Spleen (tissue), 11 donors: Measurements from ENCODE around the gene ACADM. TPM values are rescaled to one million over a fixed set of nuclear protein-coding genes. Genes with fewer than 3 reads are reported as not detected.
A peak's percentile ranks its signal among the peaks of the same experiment; 100 is the strongest.
"Not testable (repeated sequence)": the region's sequence is repeated elsewhere in the genome, so short reads cannot be mapped to it uniquely, and the experiment has no call there.

Experiments used
- DNase-seq: peaks from one replicate; pipeline ENCODE4 v3.0.0-alpha.2; 2020
- H3K27ac ChIP-seq, 8 donors: fragments of 200-600 bp; sonication (generic) in 7 of 8; 1 replicate in 4 of 8; 2 replicates in 4 of 8; pipeline versions ENCODE4 v1.5.0 to v1.8.0; 2016 to 2021; ENCODE audit warnings: inconsistent platforms in 4 of 8, mild to moderate bottlenecking in 4 of 8, moderate library complexity in 1 of 8
- H3K27me3 ChIP-seq, 7 donors: fragments of 200-600 bp; sonication (generic) in 6 of 7; replicated peaks in 1 of 7; 1 replicate in 4 of 7; 2 replicates in 3 of 7; pipeline versions ENCODE4 v1.5.0 to v1.8.0; 2016 to 2021; ENCODE audit warnings: inconsistent platforms in 3 of 7, mild to moderate bottlenecking in 1 of 7
- H3K36me3 ChIP-seq, 6 donors: fragments of 200-600 bp; sonication (generic) in 5 of 6; 1 replicate in 4 of 6; 2 replicates in 2 of 6; pipeline versions ENCODE4 v1.5.0 to v1.8.0; 2016 to 2021; ENCODE audit warnings: inconsistent platforms in 2 of 6
- H3K4me1 ChIP-seq, 6 donors: fragments of 200-600 bp; sonication (generic) in 5 of 6; 1 replicate in 3 of 6; 2 replicates in 3 of 6; pipeline versions ENCODE4 v1.5.0 to v1.8.0; 2016 to 2021; ENCODE audit warnings: inconsistent platforms in 3 of 6
- H3K4me3 ChIP-seq, 8 donors: fragments of 200-600 bp; sonication (generic) in 7 of 8; 1 replicate in 4 of 8; 2 replicates in 4 of 8; pipeline versions ENCODE4 v1.5.0 to v1.8.0; 2016 to 2021; ENCODE audit warnings: inconsistent platforms in 4 of 8, mild to moderate bottlenecking in 4 of 8, moderate library complexity in 2 of 8
- H3K9me3 ChIP-seq, 8 donors: fragments of 200-600 bp; sonication (generic) in 7 of 8; 1 replicate in 4 of 8; 2 replicates in 4 of 8; pipeline versions ENCODE4 v1.5.0 to v1.8.0; 2016 to 2021; ENCODE audit warnings: inconsistent platforms in 4 of 8
- POLR2A ChIP-seq, 3 donors: fragments of 450-650 bp; IDR thresholded peaks; one replicate each; pipeline ENCODE4 v1.5.1; 2017; ENCODE audit warnings: antibody characterized with exemption in 3 of 3, mild to moderate bottlenecking in 1 of 3
- POLR2AphosphoS5 ChIP-seq, 3 donors: sonication (generic); formaldehyde crosslinking; IDR thresholded peaks; one replicate each; pipeline ENCODE4 v1.5.1; 2017; ENCODE audit warnings: antibody characterized with exemption in 3 of 3
- WGBS, 5 donors: extraction: QIAGEN DNeasy Blood & Tissue Kit in 3 of 5; methylation state at CpG; one replicate each; pipeline versions ENCODE4 v1.1.5 to v1.1.7; 2013 to 2018; 5-methylcytosine and 5-hydroxymethylcytosine counted together
- intact Hi-C: fragments of 100-400 bp; cut with DNase I; formaldehyde crosslinking; loops from one replicate; pipeline ENCODE4 v1.15.0; 2023; ENCODE audit warnings: low total_unique reads
- polyA plus RNA-seq, 3 donors: library from polyadenylated mRNA; stranded (reverse); fragments of 200-250 nt; gene quantifications; one replicate each; pipeline ENCODE4 v1.2.1, GENCODE V29; 2013
- total RNA-seq, 7 donors: library from RNA; depleted of rRNA in 3 of 7; stranded (reverse); fragments of >200 nt in 3 of 7; fragmentation: NEBNext Ultra II Directional in 4 of 7; extraction: Animal tissue kit (Norgen Biotek cat#: 25700) in 4 of 7; gene quantifications; one replicate each; pipeline versions ENCODE4 v1.1.0 to v1.2.1, GENCODE V29; 2016 to 2021
- TF ChIP-seq, protein P1 (sequence below), 11 experiments: fragments of 200-600 bp in 7 of 11; fragments of 450-650 bp in 4 of 11; sonication (generic) in 4 of 11; IDR thresholded peaks in 8 of 11; conservative IDR thresholded peaks in 3 of 11; 1 replicate in 7 of 11; 2 replicates in 4 of 11; pipeline versions ENCODE4 v1.4.0 to v1.8.0; 2016 to 2021; ENCODE audit warnings: antibody characterized with exemption in 11 of 11, inconsistent platforms in 4 of 11, mild to moderate bottlenecking in 1 of 11
- donor health status: healthy with polysubstance abuse.
- donor health status: DM: no; HTN: no; CAD: no; lungs with moderate emphysema.
- donor health status: DM: no; HTN: no; CAD: no.
- donor health status: Bipolar disorder and iron deficiency.
- donor health status: healthy.
- donor health status: DM: no; HTN: no; CAD: no.
- donor health status: DM: yes; HTN: yes; CAD: no.

The ACADM gene
- total and polyA plus RNA-seq, 10 donors, result 25.8 to 74.4 (median 51.2) TPM

DNA sequence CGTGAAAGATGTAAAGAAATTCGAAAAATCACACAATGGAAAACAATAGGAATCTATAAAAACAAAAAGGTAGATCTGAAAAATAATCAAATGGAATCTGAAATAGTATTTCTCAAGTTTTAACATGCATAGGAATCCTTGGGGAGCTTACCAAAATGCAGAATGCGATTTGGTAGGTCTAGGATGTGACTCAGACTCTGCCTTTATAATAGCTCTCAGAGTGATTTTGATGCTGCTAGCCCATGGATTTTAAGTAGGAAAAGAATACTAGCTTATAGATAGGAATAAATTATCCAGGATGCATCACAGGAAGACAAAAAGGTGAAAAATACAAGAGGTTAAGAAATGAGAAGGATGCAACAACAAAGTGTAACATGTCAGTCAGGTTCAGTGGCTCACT, 47.5 kb downstream of the ACADM start:
- 78 to 88% (median 81%) methylated on average over 3 of the region's 3 CpGs for WGBS, 5 donors
- TF ChIP-seq POLR2A (IDR thresholded peaks at IDR 0.05) (no peak), POLR2AphosphoS5 (IDR thresholded peaks at IDR 0.05) (no peak)
- TF ChIP-seq, protein P1, sequence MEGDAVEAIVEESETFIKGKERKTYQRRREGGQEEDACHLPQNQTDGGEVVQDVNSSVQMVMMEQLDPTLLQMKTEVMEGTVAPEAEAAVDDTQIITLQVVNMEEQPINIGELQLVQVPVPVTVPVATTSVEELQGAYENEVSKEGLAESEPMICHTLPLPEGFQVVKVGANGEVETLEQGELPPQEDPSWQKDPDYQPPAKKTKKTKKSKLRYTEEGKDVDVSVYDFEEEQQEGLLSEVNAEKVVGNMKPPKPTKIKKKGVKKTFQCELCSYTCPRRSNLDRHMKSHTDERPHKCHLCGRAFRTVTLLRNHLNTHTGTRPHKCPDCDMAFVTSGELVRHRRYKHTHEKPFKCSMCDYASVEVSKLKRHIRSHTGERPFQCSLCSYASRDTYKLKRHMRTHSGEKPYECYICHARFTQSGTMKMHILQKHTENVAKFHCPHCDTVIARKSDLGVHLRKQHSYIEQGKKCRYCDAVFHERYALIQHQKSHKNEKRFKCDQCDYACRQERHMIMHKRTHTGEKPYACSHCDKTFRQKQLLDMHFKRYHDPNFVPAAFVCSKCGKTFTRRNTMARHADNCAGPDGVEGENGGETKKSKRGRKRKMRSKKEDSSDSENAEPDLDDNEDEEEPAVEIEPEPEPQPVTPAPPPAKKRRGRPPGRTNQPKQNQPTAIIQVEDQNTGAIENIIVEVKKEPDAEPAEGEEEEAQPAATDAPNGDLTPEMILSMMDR (IDR thresholded peaks at IDR 0.05 in 8 of 11, conservative IDR thresholded peaks at IDR 0.05 in 3 of 11), result no peak
- intact Hi-C loops, result no loop called here

DNA sequence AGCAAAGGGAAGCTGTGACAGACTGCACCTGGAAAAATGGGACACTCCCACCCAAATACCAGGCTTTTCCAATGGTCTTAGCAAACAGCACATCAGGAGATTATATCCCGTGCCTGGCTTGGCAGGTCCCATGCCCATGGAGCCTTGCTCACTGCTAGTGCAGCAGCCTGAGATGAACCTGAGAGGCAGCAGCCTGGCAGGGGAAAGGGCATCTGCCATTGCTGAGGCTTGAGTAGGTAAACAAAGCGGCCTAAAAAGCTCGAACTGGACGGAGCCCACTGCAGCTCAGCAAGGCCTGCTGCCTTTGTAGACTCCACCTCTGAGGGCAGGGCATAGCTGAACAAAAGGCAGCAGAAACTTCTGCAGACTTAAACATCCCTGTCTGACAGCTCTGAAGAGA, 53.3 kb downstream of the ACADM start:
- peaks cover 0 to 11% (median 7%) of the 10 kb centered on the region in 8 donors for H3K9me3 ChIP-seq
- H3K36me3 ChIP-seq, H3K4me1 ChIP-seq, intact Hi-C loops, H3K27me3 ChIP-seq, DNase-seq, H3K4me3 ChIP-seq, H3K27ac ChIP-seq: not testable (repeated sequence)
- 70 to 97% (median 82%) methylated on average over 4 of the region's 4 CpGs for WGBS, 5 donors

More for the DNA sequence above, 47.5 kb downstream of the ACADM start:
- no peak overlapping the region for H3K27ac ChIP-seq
- no peak for DNase-seq
- H3K9me3 ChIP-seq, result no peaks in the 10 kb centered on the region
- H3K36me3 ChIP-seq, result no peaks in the 10 kb centered on the region
- H3K27me3 ChIP-seq, result no peaks in the 10 kb centered on the region
- H3K4me1 ChIP-seq, result no peaks in the 10 kb centered on the region
- no peak overlapping the region for H3K4me3 ChIP-seq

DNA sequence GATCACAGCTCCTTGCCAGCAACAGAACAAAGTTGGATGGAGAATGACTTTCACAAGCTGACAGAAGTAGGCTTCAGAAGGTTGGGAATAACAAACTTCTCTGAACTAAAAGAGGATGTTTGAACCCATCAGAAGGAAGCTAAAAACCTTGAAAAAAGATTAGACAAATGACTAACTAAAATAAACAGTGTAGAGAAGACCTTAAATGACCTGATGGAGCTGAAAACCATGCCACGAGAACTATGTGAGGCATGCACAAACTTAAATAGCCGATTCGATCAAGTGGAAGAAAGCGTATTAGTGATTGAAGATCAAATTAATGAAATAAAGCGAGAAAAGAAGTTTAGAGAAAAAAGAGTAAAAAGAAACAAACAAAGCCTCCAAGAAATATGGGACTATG, 54.2 kb downstream of the ACADM start:
- H3K27ac ChIP-seq, DNase-seq, H3K4me1 ChIP-seq, H3K4me3 ChIP-seq, H3K27me3 ChIP-seq, H3K36me3 ChIP-seq, intact Hi-C loops: not testable (repeated sequence)
- H3K9me3 ChIP-seq, result peaks cover 0 to 11% (median 7%) of the 10 kb centered on the region in 8 donors
- 91 to 97% (median 95%) methylated on average over 5 of the region's 5 CpGs for WGBS, 5 donors

DNA sequence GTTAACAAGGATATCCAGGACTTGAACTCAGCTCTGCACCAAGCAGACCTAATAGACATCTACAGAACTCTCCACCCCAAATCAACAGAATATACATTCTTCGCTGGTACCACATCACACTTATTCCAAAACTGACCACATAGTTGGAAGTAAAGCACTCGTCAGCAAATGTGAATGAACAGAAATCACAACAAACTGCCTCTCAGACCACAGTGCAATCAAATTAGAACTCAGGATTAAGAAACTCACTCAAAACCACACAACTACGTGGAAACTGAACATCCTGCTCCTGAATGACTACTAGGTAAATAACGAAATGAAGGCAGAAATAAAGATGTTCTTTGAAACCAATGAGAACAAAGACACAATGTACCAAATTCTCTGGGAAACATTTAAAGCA, 55.7 kb downstream of the ACADM start:
- 61 to 85% (median 70%) methylated on average over 4 of the region's 4 CpGs for WGBS, 5 donors
- H3K27me3 ChIP-seq, H3K4me3 ChIP-seq, DNase-seq, H3K27ac ChIP-seq, H3K36me3 ChIP-seq: not testable (repeated sequence)
- Histone ChIP-seq H3K9me3 (peaks cover 0 to 11% (median 7%) of the 10 kb centered on the region in 8 donors), H3K4me1 (peaks cover 0 to 13% (median 5%) of the 10 kb centered on the region in 6 donors)
- intact Hi-C loops, result loop anchor here (10.0 kb wide), 1 partner anchor 55 kb away; the partner anchor contains the start of gene ACADM

DNA sequence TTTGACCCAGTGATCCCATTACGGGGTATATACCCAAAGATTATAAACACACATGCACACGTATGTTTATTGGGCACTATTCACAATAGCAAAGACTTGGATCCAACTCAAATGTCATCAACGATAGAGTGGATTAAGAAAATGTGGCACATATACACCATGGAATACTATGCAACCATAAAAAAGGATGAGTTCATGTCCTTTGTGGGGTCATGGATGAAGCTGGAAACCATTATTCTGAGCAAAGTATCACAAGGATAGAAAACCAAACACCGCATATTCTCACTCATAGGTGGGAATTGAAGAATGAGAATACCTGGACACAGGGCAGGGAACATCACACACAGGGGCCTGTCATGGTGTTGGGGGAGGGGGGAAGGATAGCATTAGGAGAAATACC, 59.4 kb downstream of the ACADM start:
- not testable (repeated sequence) for H3K9me3 ChIP-seq, DNase-seq, H3K27me3 ChIP-seq
- H3K36me3 ChIP-seq, result peaks cover 0 to 10% (median 0%) of the 10 kb centered on the region in 6 donors
- peak overlapping the region in 2 of 8 donors; percentile 66 to 89 for H3K4me3 ChIP-seq
- 83 to 99% (median 94%) methylated on average over 4 of the region's 4 CpGs for WGBS, 5 donors
- intact Hi-C loops, result loop anchor here (10.0 kb wide), 1 partner anchor 59 kb away; the partner anchor contains the start of gene ACADM
- H3K4me1 ChIP-seq, result peaks cover 19 to 43% (median 32%) of the 10 kb centered on the region in 6 donors
- peak overlapping the region in 5 of 8 donors; percentile 89 to 94 (median 93) for H3K27ac ChIP-seq

DNA sequence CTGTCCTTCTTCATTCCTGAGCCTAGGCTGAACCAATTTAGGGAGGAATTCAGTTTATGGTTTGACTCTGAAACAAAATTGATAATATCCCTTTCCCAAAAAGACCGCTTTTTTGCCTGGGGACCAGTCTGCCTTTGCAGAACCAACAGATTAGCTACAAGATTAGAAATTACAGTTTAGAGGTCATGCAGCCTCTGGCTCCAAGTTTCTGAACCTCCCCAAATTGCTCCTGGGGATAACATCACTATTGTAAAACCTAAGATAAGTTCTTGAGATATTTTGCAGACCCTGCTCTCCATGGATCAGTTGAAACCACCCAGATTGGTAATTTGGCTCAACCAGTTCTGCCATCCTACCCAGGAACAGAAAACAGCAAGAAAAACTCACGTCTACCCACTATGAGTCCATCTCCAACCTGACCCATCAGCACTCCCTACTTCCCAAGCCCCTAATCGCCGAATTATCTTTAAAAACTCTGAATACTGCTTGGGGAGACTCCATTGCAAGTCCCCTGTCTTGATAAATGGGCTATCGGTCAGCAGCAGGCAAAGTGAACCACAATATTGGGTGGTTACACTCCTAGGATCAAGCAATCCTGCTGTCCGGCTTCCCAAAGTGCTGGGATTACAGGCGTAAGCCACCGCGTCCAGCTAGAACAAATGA, 60.9 kb downstream of the ACADM start:
- H3K27ac ChIP-seq, result peak overlapping the region; percentile 85 to 94 (median 90)
- H3K4me1 ChIP-seq, result peaks cover 35 to 59% (median 47%) of the 10 kb centered on the region in 6 donors
- no peaks in the 10 kb centered on the region for H3K27me3 ChIP-seq
- H3K4me3 ChIP-seq, result peak overlapping the region; percentile 64 to 89 (median 76)
- intact Hi-C loops, result loop anchor here (10.0 kb wide), 1 partner anchor 61 kb away; the partner anchor contains the start of gene ACADM
- H3K9me3 ChIP-seq, result no peaks in the 10 kb centered on the region
- TF ChIP-seq POLR2AphosphoS5 (IDR thresholded peaks at IDR 0.05) (no peak), POLR2A (IDR thresholded peaks at IDR 0.05) (no peak)
- peaks cover 0 to 26% (median 3%) of the 10 kb centered on the region in 6 donors for H3K36me3 ChIP-seq
- DNase-seq, result no peak
- 8 to 15% (median 11%) methylated on average over 9 of the region's 9 CpGs for WGBS, 5 donors
